ENCODE results near the gene COL8A2. TPM values are rescaled to one million over a fixed set of nuclear protein-coding genes. Genes with fewer than 3 reads are reported as not detected.

Gene COL8A2
- total RNA-seq, 1 donor from 2014 or later, result not detected

DNA sequence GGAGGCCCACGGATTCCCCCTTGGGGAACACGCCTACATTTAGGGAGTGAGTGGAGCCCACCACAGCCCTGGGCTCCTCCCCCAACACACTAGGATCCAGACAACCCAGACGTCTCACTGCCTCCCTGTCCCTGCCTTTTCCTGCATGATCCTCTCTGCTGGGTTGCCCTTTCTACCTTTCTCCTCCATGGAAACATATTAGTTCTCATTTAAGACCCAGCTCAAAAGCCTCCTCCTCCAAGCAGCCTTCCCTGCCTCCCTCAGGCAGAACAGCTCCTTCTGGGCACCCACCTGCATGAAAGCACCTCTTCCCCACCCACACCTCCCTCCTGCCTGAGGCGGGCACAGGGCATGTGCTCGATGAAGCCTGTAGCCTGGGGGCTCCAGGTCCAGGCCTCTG, 10.7 kb downstream of the COL8A2 start:
- intact Hi-C loops (cut with micrococcal nuclease), result no loop called here
- DNase-seq (ENCODE audit: low spot score), result no peak
- Mint-ChIP-seq H3K4me1 (ENCODE audit: low read depth) (peaks cover 5% of the 10 kb centered on the region), H3K27me3 (ENCODE audit: low read depth) (no peaks in the 10 kb centered on the region), H3K9me3 (no peaks in the 10 kb centered on the region), H3K4me3 (ENCODE audit: low read depth) (no peak overlapping the region), H3K27ac (no peak overlapping the region), H3K36me3 (ENCODE audit: low read depth) (no peaks in the 10 kb centered on the region)

- Mint-ChIP-seq H3K4me3 (ENCODE audit: low read depth) (no peak overlapping the region), H3K4me1 (ENCODE audit: low read depth) (peaks cover 12% of the 10 kb centered on the region)
These were observed 12.2 kb downstream of the COL8A2 start for GRCh38 chr1:36112823-36113222.

GRCh38 chr1:36111151-36111550, 13.9 kb downstream of the COL8A2 start:
- H3K4me3 Mint-ChIP-seq (ENCODE audit: low read depth), result no peak overlapping the region
- intact Hi-C loops (cut with micrococcal nuclease), result no loop called here
- H3K36me3 Mint-ChIP-seq (ENCODE audit: low read depth), result no peaks in the 10 kb centered on the region
- H3K27ac Mint-ChIP-seq, result peak overlapping the region; percentile 42
- H3K4me1 Mint-ChIP-seq (ENCODE audit: low read depth), result peaks cover 12% of the 10 kb centered on the region
- DNase-seq (ENCODE audit: low spot score), result no peak
- H3K9me3 Mint-ChIP-seq, result no peaks in the 10 kb centered on the region
- no peaks in the 10 kb centered on the region for H3K27me3 Mint-ChIP-seq (ENCODE audit: low read depth)

More at GRCh38 chr1:36112823-36113222, 12.2 kb downstream of the COL8A2 start:
- no peak for DNase-seq (ENCODE audit: low spot score)
- no peaks in the 10 kb centered on the region for H3K9me3 Mint-ChIP-seq
- H3K27ac Mint-ChIP-seq, result no peak overlapping the region
- intact Hi-C loops (cut with micrococcal nuclease), result no loop called here
- no peaks in the 10 kb centered on the region for H3K27me3 Mint-ChIP-seq (ENCODE audit: low read depth)
- no peaks in the 10 kb centered on the region for H3K36me3 Mint-ChIP-seq (ENCODE audit: low read depth)

- Mint-ChIP-seq H3K27me3 (ENCODE audit: low read depth) (no peaks in the 10 kb centered on the region), H3K9me3 (no peaks in the 10 kb centered on the region), H3K36me3 (ENCODE audit: low read depth) (no peaks in the 10 kb centered on the region), H3K4me1 (ENCODE audit: low read depth) (peaks cover 12% of the 10 kb centered on the region), H3K4me3 (ENCODE audit: low read depth) (no peak overlapping the region), H3K27ac (peak overlapping the region; percentile 70)
- peak; percentile 29 for DNase-seq (ENCODE audit: low spot score)
- intact Hi-C loops (cut with micrococcal nuclease), result no loop called here
These were observed 15.9 kb downstream of the COL8A2 start for GRCh38 chr1:36109041-36109679.

GRCh38 chr1:36108314-36108713, 16.7 kb downstream of the COL8A2 start:
- DNase-seq (ENCODE audit: low spot score), result no peak
- Mint-ChIP-seq H3K9me3 (no peaks in the 10 kb centered on the region), H3K36me3 (ENCODE audit: low read depth) (no peaks in the 10 kb centered on the region), H3K27ac (no peak overlapping the region), H3K4me3 (ENCODE audit: low read depth) (no peak overlapping the region), H3K4me1 (ENCODE audit: low read depth) (peaks cover 12% of the 10 kb centered on the region), H3K27me3 (ENCODE audit: low read depth) (no peaks in the 10 kb centered on the region)
- intact Hi-C loops (cut with micrococcal nuclease), result no loop called here

- no peaks in the 10 kb centered on the region for H3K27me3 Mint-ChIP-seq (ENCODE audit: low read depth)
- H3K27ac Mint-ChIP-seq, result no peak overlapping the region
- no peaks in the 10 kb centered on the region for H3K9me3 Mint-ChIP-seq
These were observed 17.6 kb downstream of the COL8A2 start for GRCh38 chr1:36107394-36107793.

DNA sequence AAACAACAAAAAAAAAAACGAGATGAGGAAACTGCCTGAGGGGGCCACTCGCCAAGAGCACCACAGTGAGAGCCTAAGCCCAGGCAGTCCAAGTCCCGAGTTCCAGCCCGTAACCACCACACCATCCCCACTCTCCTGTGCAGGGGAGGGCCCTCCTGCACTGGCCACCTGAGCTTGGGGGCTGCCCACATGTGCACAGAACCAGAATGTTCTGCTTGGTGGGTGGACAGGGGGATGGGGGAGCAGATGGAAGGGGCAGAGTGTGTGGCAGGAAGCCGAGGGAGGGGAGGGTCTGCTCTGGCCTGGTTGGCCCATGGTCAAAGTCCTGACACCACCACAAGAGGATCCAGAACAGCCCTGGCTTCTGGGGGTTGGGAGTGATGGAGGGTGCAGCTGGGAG, 18.8 kb downstream of the COL8A2 start:
- Mint-ChIP-seq H3K4me3 (ENCODE audit: low read depth) (no peak overlapping the region), H3K36me3 (ENCODE audit: low read depth) (no peaks in the 10 kb centered on the region), H3K27me3 (ENCODE audit: low read depth) (no peaks in the 10 kb centered on the region), H3K27ac (no peak overlapping the region), H3K9me3 (no peaks in the 10 kb centered on the region), H3K4me1 (ENCODE audit: low read depth) (peaks cover 10% of the 10 kb centered on the region)
- intact Hi-C loops (cut with micrococcal nuclease), result no loop called here
- DNase-seq (ENCODE audit: low spot score), result no peak

More at GRCh38 chr1:36107394-36107793, 17.6 kb downstream of the COL8A2 start:
- Mint-ChIP-seq H3K4me3 (ENCODE audit: low read depth) (no peak overlapping the region), H3K36me3 (ENCODE audit: low read depth) (no peaks in the 10 kb centered on the region), H3K4me1 (ENCODE audit: low read depth) (peaks cover 12% of the 10 kb centered on the region)
- DNase-seq (ENCODE audit: low spot score), result no peak
- intact Hi-C loops (cut with micrococcal nuclease), result no loop called here

DNA sequence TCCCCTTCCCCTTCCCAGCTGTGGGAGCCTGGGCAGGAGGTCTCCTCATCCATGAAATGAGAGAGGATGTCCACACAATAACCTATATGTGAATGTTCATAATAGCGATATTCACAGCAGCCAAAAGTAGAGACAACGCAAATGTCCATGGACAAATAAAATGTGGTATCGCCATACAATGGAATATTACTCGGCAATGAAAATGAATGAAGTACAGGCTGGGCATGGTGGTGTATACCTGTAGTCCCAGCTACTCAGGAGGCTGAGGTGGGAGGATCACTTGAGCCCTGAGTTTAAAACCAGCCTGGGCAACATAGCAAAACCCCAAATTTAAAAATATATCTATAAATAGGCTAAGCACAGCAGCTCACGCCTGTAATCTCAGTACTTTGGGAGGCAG, 23.5 kb downstream of the COL8A2 start:
- peaks cover 3% of the 10 kb centered on the region for H3K4me1 Mint-ChIP-seq (ENCODE audit: low read depth)
- H3K27me3 Mint-ChIP-seq (ENCODE audit: low read depth), result no peaks in the 10 kb centered on the region
- intact Hi-C loops (cut with micrococcal nuclease), result loop anchor here (2.0 kb wide), 1 partner anchor 319 kb away; no protein-coding TSS in a partner anchor
- H3K9me3 Mint-ChIP-seq, result no peaks in the 10 kb centered on the region
- DNase-seq (ENCODE audit: low spot score), result no peak
- H3K4me3 Mint-ChIP-seq (ENCODE audit: low read depth), result no peak overlapping the region
- H3K36me3 Mint-ChIP-seq (ENCODE audit: low read depth), result no peaks in the 10 kb centered on the region
- no peak overlapping the region for H3K27ac Mint-ChIP-seq

DNA sequence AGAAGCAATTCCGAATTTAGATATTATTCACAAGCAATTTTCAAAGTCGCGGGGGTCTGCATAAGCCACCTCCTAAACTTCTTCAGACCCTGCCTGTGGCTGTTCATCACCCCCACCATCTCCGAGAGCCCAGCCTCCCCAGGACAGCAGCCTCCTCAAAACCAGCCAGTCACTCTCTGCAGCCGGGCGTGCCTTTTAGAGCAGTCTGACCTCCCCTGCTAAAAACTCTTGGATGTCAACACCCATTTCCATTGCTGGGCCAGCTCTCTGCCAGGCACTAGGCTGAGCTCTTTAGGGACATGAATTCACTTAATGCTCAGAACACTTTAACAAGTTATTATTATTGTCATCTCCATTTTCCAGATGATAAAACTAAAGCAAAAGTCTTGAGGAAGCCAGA, 24.6 kb downstream of the COL8A2 start:
- H3K27ac Mint-ChIP-seq, result no peak overlapping the region
- H3K36me3 Mint-ChIP-seq (ENCODE audit: low read depth), result no peaks in the 10 kb centered on the region
- no peaks in the 10 kb centered on the region for H3K27me3 Mint-ChIP-seq (ENCODE audit: low read depth)
- peaks cover 3% of the 10 kb centered on the region for H3K4me1 Mint-ChIP-seq (ENCODE audit: low read depth)
- H3K9me3 Mint-ChIP-seq, result no peaks in the 10 kb centered on the region
- intact Hi-C loops (cut with micrococcal nuclease), result loop anchor here (1.0 to 2.0 kb wide), 2 partner anchors 49 to 320 kb away; partner anchors contain the start of gene TRAPPC3
- H3K4me3 Mint-ChIP-seq (ENCODE audit: low read depth), result no peak overlapping the region
- DNase-seq (ENCODE audit: low spot score), result no peak

DNA sequence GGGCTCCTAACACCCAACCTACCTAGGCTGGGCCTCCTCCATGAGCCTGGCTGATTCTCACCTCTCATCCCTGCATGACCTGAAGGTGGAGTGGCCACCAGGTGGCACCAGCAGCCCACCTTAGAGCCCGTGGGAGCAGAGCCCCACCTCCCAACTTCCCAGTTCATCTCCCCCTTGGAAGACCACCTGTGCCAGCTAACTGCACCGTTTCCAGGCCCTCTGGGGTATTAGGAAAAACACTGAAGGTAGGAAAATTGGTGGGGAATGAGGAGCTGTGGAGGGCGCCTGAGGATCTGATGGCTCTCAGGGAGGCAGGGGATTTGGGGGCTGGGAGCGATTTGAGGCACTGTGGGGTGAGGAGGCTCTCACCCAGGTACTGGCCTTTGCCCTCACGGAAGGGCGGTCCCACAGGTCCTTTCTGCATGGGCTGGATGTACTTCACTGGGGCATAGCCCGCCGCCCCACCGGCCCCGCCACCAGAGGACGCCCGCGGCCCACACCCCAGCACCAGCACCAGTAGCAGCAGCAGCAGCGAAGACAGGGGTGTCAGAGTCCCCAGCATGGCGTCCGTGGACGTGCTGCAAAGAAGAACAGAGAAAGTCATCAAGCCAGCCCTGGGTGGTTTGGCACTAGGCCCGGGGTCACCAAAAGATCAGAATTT, 25.2 kb downstream of the COL8A2 start:
- Mint-ChIP-seq H3K27ac (no peak overlapping the region), H3K4me3 (ENCODE audit: low read depth) (no peak overlapping the region), H3K4me1 (ENCODE audit: low read depth) (peaks cover 3% of the 10 kb centered on the region), H3K27me3 (ENCODE audit: low read depth) (no peaks in the 10 kb centered on the region), H3K9me3 (no peaks in the 10 kb centered on the region), H3K36me3 (ENCODE audit: low read depth) (peaks cover 4% of the 10 kb centered on the region)
- intact Hi-C loops (cut with micrococcal nuclease), result loop anchor here (1.0 to 5.0 kb wide), 5 partner anchors 34 to 321 kb away; partner anchors contain the start of gene TRAPPC3
- DNase-seq (ENCODE audit: low spot score), result peak; percentile 63

- no peak for DNase-seq (ENCODE audit: low spot score)
- Mint-ChIP-seq H3K27me3 (ENCODE audit: low read depth) (no peaks in the 10 kb centered on the region), H3K27ac (no peak overlapping the region), H3K4me1 (ENCODE audit: low read depth) (peaks cover 3% of the 10 kb centered on the region), H3K36me3 (ENCODE audit: low read depth) (peaks cover 12% of the 10 kb centered on the region), H3K9me3 (no peaks in the 10 kb centered on the region), H3K4me3 (ENCODE audit: low read depth) (no peak overlapping the region)
- intact Hi-C loops (cut with micrococcal nuclease), result loop anchor here (1.0 to 5.0 kb wide), 3 partner anchors 35 to 188 kb away; no protein-coding TSS in a partner anchor
These were observed 26.2 kb downstream of the COL8A2 start for GRCh38 chr1:36098650-36099365.

DNA sequence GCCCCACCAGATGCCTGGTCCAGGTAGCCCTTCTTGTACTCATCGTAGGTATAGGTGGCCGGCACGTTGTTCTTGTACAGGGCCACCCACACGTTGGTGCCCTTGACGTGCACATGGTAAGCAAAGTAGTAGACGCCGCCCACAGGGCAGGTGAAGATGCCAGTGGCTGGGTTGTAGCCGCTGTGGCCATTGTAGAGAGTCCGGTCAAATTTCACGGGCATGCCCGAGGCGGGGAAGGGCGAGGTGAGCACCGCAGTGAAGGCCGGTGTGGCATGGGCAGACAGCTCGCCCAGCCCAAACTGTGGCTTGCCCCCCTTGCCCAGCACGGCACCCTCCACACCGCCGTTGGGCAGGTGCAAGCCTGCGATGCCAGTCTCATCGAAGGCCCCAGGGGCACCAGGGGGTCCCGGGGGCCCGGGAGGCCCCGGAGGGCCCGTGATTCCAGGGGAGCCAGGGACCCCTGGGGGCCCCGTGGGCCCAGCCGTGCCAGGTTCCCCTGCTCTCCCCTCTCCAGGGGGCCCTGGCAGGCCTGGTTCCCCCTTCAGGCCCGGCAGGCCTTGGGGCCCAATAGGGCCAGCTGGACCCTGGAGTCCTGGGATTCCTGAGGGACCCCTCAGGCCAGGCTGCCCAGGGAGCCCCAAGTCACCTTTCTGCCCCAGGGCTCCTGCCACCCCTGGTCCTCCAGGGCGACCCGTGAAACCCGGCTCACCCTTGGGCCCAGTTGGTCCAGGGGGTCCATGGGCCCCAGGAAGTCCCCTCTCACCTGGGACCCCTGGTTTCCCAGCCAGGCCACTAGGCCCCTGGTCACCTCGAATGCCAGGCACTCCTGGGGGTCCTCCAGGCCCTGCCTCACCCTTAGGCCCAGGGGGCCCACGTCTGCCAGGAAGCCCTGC, 27.1 kb downstream of the COL8A2 start:
- no peaks in the 10 kb centered on the region for H3K9me3 Mint-ChIP-seq
- H3K27me3 Mint-ChIP-seq (ENCODE audit: low read depth), result no peaks in the 10 kb centered on the region
- H3K36me3 Mint-ChIP-seq (ENCODE audit: low read depth), result peaks cover 20% of the 10 kb centered on the region
- intact Hi-C loops (cut with micrococcal nuclease), result loop anchor here (5.0 kb wide), 1 partner anchor 189 kb away; no protein-coding TSS in a partner anchor
- H3K4me1 Mint-ChIP-seq (ENCODE audit: low read depth), result peaks cover 3% of the 10 kb centered on the region
- H3K27ac Mint-ChIP-seq, result no peak overlapping the region
- DNase-seq (ENCODE audit: low spot score), result no peak
- no peak overlapping the region for H3K4me3 Mint-ChIP-seq (ENCODE audit: low read depth)

Data from activated T-helper 2 cell treated with anti-CD3 and anti-CD28 coated beads, Interferon-gamma antibody, Interleukin-2, Interleukin-4, amounts not matched to agents 10 μg/mL and 5 μg/mL and 100 μg/mL, durations not matched to agents 14 hours and 24 hours and 36 hours (primary cell).